Chondrocyte (in vitro differentiated cells): ENCODE measurements around the gene FGD3. TPM values are rescaled to one million over a fixed set of nuclear protein-coding genes. Genes with fewer than 3 reads are reported as not detected.

Experiments used
- DNase-seq: peaks from one replicate; pipeline ENCODE4 v3.0.0; 2021; ENCODE audit warnings: mixed read lengths, low spot score
- H3K27ac Mint-ChIP-seq: one replicate; pipeline ENCODE4 v1.8.0; 2021; ENCODE audit warnings: mild to moderate bottlenecking, moderate library complexity, mixed read lengths; ENCODE audit not compliant: unreplicated experiment
- H3K27me3 Mint-ChIP-seq: 2 replicates; pipeline ENCODE4 v1.8.0; 2021; ENCODE audit warnings: low read depth, mixed read lengths
- H3K36me3 Mint-ChIP-seq: 2 replicates; pipeline ENCODE4 v1.8.0; 2021; ENCODE audit warnings: low read depth, mixed read lengths
- H3K4me1 Mint-ChIP-seq: 2 replicates; pipeline ENCODE4 v1.8.0; 2021; ENCODE audit warnings: low read depth, mild to moderate bottlenecking, mixed read lengths
- H3K4me3 Mint-ChIP-seq: one replicate; pipeline ENCODE4 v1.8.0; 2021; ENCODE audit warnings: mild to moderate bottlenecking, moderate library complexity, mixed read lengths; ENCODE audit not compliant: unreplicated experiment
- H3K9me3 Mint-ChIP-seq: 2 replicates; pipeline ENCODE4 v1.8.0; 2021; ENCODE audit warnings: low read depth, mixed read lengths
- total RNA-seq: library from RNA; stranded (reverse); gene quantifications from 3 replicates; pipeline ENCODE4 v1.2.1, GENCODE V29; 2021
- TF ChIP-seq, protein P1 (sequence below): fragments of 200-600 bp; sonication (generic); IDR thresholded peaks from 2 replicates; pipeline ENCODE4 v1.5.0; 2021; ENCODE audit warnings: antibody characterized with exemption, mild to moderate bottlenecking, moderate library complexity

The FGD3 gene
- total RNA-seq, 1 donor from 2014 or later: not detected

DNA sequence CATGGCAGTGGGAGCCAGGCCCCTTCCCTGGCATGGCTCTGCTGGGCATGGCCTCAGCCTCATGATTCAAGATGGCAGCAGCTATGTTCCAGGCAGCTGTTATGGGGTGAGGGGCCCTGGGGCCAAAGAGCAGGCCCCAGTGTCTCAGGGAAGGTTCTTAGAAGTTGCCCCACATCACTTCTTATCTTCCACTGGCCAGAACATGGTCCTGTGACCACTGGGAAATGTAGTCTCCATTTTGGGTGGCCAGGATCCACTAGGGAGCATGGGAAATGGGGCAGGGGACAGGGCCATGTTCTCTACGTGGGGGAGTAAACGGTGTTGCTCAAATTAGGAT, 129.4 kb downstream of the FGD3 start:
- H3K4me1 Mint-ChIP-seq: peaks cover 3% of the 10 kb centered on the region
- no peak overlapping the region for H3K27ac Mint-ChIP-seq
- DNase-seq: no peak
- no peaks in the 10 kb centered on the region for H3K27me3 Mint-ChIP-seq
- H3K36me3 Mint-ChIP-seq: no peaks in the 10 kb centered on the region
- TF ChIP-seq, protein P1, sequence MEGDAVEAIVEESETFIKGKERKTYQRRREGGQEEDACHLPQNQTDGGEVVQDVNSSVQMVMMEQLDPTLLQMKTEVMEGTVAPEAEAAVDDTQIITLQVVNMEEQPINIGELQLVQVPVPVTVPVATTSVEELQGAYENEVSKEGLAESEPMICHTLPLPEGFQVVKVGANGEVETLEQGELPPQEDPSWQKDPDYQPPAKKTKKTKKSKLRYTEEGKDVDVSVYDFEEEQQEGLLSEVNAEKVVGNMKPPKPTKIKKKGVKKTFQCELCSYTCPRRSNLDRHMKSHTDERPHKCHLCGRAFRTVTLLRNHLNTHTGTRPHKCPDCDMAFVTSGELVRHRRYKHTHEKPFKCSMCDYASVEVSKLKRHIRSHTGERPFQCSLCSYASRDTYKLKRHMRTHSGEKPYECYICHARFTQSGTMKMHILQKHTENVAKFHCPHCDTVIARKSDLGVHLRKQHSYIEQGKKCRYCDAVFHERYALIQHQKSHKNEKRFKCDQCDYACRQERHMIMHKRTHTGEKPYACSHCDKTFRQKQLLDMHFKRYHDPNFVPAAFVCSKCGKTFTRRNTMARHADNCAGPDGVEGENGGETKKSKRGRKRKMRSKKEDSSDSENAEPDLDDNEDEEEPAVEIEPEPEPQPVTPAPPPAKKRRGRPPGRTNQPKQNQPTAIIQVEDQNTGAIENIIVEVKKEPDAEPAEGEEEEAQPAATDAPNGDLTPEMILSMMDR: no peak
- no peaks in the 10 kb centered on the region for H3K9me3 Mint-ChIP-seq
- H3K4me3 Mint-ChIP-seq: no peak overlapping the region

DNA sequence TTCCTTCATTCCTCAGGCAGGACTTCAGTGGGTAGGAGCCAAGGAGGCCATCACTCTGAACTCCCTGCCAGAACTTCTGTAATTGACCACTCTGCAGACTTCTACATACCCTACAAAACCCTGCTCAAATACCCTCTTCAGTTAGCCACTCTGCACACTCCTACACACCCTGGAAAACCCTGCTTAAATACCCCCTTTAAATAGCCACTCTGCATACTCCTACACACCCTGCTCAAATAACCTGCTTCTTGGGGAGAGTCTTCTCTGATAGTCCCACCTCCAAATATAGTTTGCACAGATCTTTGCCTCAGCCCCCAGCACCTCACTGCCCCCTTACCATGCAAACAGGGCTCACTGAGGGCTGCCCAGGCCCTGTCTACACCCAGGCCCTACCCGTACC, 130.0 kb downstream of the FGD3 start:
- no peak overlapping the region for H3K4me3 Mint-ChIP-seq
- no peaks in the 10 kb centered on the region for H3K36me3 Mint-ChIP-seq
- H3K9me3 Mint-ChIP-seq: no peaks in the 10 kb centered on the region
- H3K4me1 Mint-ChIP-seq: peaks cover 3% of the 10 kb centered on the region
- DNase-seq: no peak
- TF ChIP-seq, protein P1: no peak
- H3K27me3 Mint-ChIP-seq: no peaks in the 10 kb centered on the region
- H3K27ac Mint-ChIP-seq: no peak overlapping the region

DNA sequence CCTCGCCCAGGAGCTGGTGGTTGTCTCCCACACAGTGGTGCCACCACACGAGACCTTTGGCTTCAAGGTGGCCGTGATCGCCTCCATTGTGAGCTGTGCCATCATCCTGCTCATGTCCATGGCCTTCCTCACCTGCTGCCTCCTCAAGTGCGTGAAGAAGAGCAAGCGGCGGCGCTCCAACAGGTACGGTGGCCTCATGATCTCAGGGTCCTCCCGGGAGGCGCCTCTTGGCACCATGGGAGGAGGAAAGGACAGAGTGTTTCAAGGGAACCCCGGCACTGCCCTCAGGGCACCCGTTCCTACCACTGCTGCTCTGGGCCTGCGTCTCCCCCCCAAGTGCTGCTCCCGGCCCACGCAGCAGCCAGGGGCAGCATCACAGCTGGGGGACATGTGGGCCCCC, 130.5 kb downstream of the FGD3 start:
- Mint-ChIP-seq H3K4me3 (no peak overlapping the region), H3K27ac (no peak overlapping the region), H3K27me3 (no peaks in the 10 kb centered on the region), H3K36me3 (no peaks in the 10 kb centered on the region), H3K9me3 (no peaks in the 10 kb centered on the region), H3K4me1 (no peaks in the 10 kb centered on the region)
- peak; percentile 59 for DNase-seq
- TF ChIP-seq, protein P1: no peak

DNA sequence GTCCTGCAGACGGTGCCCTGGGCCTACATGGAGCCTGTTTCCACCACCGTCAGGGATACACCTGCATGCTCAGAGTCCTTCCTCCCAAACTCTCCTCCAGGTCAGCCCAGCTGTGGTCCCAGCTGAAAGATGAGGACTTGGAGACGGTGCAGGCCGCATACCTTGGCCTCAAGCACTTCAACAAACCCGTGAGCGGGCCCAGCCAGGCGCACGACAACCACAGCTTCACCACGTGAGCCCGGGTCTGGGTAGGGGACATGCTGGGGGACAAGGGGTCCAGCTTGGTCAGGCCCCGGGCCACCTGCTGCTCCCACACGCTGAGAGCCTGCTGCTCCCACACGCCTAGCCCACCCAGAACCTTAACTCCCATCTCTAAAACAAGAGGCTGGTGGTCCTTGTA, 132.0 kb downstream of the FGD3 start:
- no peaks in the 10 kb centered on the region for H3K4me1 Mint-ChIP-seq
- TF ChIP-seq, protein P1: no peak
- H3K9me3 Mint-ChIP-seq: no peaks in the 10 kb centered on the region
- DNase-seq: peak; percentile 86
- H3K27me3 Mint-ChIP-seq: no peaks in the 10 kb centered on the region
- H3K4me3 Mint-ChIP-seq: no peak overlapping the region
- H3K36me3 Mint-ChIP-seq: no peaks in the 10 kb centered on the region
- H3K27ac Mint-ChIP-seq: no peak overlapping the region

DNA sequence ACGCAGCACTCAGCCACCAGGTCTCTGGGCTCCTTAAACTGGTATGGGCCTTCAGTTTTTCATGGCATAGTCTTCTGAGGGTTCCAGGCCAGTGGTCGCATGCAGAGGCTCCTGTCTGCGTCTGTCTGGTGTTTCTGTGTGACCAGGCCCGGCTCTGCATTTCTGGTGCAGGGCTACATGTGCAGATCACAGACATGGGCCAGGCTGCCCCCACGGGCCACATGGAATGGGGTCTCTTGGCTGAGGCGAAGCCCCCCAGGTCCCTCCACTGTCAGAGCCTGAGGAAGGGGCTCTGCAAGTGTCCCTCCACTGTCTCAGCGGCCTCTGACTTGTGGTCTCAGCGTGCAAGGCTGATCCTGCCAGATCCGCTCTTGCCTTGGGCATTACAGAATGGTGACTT, 133.1 kb downstream of the FGD3 start:
- DNase-seq: peak; percentile 53
- Mint-ChIP-seq H3K27ac (no peak overlapping the region), H3K27me3 (no peaks in the 10 kb centered on the region), H3K9me3 (no peaks in the 10 kb centered on the region), H3K4me3 (no peak overlapping the region), H3K36me3 (no peaks in the 10 kb centered on the region), H3K4me1 (no peaks in the 10 kb centered on the region)
- TF ChIP-seq, protein P1: no peak
